SK-N-MC (cell line): ENCODE results near the gene PPP2R3B.

Experiments
- EZH2 ChIP-seq: fragments of 200-600 bp; sonication (generic); IDR thresholded peaks from one replicate; pipeline ENCODE4 v1.6.1; 2017; ENCODE audit warnings: antibody characterized with exemption
- FOXP2 ChIP-seq: optimal IDR thresholded peaks from 2 replicates; pipeline ENCODE3; 2011; ENCODE audit warnings: mild to moderate bottlenecking, moderate library complexity; ENCODE audit not compliant: insufficient read depth; ENCODE audit errors: extremely low read length, control extremely low read depth
- POLR2AphosphoS5 ChIP-seq: IDR thresholded peaks from 2 replicates; pipeline ENCODE4 v1.6.1; 2012; ENCODE audit warnings: mild to moderate bottlenecking, low read depth, low read length, borderline replicate concordance

DNA sequence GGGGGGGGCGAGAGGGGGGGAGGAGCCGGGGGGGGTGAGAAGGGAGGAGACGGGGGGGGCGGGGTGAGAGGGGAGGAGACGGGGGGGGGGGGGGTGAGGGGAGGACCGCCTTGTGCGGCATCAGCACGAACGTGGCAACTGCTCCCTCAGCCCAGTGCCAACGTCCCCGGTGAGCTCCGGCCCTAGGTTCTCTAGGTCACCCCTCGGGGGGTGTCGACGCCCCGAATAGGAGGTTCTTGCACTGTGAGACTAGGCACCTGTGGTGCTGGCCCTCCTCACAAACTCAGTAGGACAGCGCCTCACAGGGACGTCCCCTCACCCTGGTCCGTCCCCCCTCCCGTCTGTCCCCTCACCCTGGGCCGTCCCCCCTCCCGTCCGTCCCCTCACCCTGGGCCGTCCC is 46.6 kb downstream of the PPP2R3B start:
- TF ChIP-seq EZH2 (no peak), POLR2AphosphoS5 (no peak), FOXP2 (no peak)
